NCI-H1048 (cell line): ENCODE data around the gene C17orf114.

ENCODE experiments used
- DNase-seq: peaks from one replicate; lab custom pipeline; 2025; lab: John Stamatoyannopoulos, UW

C17orf114 gene

DNA sequence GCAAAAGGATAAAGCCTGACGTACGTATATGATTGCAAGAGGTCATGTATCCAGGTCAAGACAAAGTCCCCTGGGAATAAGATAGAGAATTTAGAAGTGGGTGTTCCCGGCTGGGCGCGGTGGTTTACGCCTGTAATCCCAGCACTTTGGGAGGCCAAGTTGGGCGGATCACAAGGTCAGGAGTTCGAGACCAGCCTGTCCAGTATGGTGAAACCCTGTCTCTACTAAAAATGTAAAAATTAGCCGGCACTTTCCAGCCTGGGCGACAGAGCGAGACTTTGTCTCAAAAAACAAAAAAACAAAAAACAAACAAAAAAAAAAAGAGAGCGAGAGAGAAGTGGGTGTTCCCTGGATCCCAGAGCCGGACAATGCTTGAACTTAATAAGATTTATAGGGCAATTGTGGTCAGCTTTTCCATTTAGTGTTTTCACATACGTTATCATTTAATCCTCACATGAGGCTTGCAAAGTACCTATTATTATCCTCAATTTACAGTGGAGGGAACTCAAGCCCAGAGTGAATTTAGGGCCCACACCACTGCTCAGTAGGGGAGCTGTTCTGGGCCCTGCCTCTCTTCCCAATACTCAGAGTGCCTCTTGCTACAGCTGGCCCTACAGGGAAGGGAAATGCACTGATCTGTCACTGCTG is 13.8 kb downstream of the C17orf114 start:
- no peak for DNase-seq

DNA sequence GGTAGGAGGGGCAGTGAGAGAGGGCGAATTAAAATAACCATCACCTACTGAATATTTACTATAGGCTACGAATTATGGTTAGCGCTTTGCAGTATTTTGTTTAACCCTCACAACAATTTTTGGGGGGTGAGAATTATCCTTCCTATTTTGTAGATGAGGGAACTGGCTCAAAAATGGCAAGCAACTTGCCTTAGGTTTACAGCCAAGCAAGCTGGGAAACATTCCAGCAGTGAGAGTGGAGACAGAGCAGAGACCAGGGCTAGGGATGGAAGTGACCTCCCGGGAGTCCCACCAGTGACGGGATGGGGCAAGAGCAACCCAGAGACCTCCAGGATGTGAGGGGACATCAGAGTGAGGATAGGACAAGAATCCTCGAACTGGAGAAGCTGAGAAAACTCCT is 15.6 kb downstream of the C17orf114 start:
- no peak for DNase-seq

GRCh38 chr17:4786106-4786511 is 16.0 kb downstream of the C17orf114 start, which contains the start of gene VMO1:
TSS of gene VMO1 (minus strand) at chr17:4786364. CDS start at chr17:4786352, 12 bp downstream.
- DNase-seq, result no peak

DNA sequence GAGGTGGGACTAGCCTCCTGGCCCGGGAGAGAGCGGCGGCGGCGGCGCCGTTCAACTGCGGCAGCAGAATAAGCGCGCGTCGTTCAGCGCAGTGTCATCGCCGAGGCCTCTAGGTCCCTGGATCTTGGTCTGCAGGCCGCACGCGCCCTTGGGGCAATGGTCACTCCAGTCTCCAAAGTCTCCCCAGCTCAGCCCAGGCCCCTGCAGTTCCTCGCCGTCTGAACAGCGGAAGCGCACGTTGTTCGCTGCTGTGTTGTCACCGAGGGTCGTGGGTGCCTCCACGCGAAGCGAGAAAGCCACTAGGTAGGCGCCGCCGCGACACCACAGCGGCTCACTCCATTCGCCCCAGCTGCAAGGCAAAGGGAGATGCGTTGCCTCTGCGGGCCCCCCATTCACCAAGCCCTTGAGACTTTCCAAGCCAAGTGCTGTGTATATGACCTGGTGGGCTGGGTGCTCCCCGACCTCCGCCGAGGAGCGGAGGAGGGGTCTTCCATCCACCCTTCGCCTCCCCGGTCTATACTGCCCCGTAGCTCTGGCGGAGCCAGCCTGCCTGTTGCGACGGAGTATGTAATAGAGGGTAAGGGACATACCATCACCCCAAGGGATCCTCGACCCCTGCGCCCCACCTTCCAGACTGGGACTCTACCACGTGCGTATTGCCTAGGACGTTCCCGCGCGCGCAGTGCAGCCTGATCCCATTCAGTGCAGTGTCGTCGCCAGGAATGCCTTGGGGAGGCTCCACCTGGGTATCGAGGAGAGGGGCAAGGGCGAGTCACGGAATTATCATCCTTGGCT is 16.6 kb downstream of the C17orf114 start:
- DNase-seq, result no peak

GRCh38 chr17:4782652-4783051 is 19.5 kb downstream of the C17orf114 start:
- DNase-seq, result no peak

DNA sequence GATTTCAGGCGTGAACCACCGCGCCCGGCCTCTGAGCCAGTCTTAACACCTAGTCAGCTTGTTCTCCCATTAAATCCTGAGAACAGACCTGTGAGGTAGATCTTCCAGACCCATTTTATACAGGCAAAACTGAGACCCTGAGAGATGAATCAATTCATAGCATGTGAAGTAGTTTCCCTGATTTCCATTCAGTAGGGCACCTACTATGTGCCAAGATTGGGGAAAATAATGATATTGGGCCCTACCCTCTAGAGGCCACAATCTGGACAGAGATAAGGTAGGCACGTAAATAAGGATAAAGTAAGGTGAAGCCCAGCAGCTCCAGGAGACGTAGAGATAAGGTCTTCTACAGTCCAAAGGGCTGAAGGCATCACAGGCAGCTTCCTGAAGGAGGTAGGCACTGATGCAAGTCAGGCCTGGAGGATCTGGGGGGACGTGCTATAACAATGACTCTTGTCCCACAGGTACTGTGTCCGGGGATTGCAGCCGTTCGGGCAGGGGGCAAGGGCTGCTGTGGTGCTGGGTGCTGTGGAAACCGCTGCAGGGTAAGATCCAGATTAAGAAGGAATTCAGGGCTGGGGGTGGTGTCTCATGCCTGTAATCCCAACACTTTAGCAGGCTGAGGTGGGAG is 21.7 kb downstream of the C17orf114 start:
- DNase-seq, result no peak

DNA sequence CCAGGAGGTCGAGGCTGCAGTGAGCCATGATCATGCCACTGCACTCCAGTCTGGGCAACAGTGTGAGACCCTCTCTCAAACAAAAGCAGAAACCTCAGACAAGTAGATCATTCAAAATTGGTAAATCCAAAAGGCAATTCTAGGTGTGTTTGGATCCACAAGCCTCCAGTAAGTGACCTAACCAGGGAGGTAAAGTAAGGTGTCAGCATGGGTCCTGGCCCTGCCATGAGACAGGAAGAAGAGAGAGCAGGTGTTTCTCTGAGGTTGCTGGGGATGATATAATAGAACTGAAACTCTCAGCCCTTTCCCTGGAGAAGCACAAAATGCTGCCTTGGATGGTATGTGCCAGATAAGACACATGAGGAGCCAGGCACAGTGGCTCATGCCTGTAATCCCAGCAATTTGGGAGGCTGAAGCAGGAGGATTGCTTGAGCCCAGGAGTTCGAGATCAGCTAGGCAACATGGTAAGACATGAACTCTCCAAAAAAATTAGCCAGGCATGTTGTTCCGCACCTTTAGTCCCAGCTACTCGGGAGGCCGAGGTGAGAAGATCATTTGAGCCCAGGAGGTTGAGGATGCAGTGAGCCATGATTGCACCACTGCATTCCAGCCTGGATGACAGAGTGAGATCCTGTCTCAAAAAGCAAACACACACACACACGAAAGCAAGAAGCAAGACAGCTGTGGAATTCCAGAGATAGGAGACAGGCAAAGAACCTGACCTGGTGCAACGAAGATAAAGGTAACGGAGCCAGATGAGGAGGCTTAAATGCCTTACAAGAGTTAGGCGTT is 24.0 kb downstream of the C17orf114 start:
- DNase-seq, result no peak

- no peak for DNase-seq
Measured at GRCh38 chr17:4772235-4772613, 29.9 kb downstream of the C17orf114 start.

- DNase-seq, result no peak
Measured at GRCh38 chr17:4771519-4772234, 30.5 kb downstream of the C17orf114 start, which contains the start of gene TM4SF5. TSS of gene TM4SF5 (plus strand) at chr17:4771886. CDS start at chr17:4771923, 37 bp downstream.

DNA sequence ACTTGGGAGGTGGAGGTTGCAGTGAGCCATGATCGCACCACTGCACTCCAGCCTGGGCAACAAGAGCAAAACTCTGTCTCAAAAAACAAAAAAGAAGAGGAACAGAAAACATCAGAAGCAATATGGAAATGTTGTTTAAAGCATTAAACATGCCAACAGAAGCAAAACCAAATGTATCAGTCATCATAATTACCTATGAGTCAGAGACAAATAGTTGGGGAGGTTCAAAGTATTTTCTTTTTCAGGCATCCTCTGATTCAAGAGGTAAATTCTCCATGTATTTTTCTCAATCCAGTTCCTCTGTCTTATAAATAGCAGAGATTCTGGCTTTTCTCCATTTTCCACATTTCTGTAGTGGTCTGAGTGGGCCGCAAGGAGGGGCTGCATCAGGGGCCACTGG is 32.5 kb downstream of the C17orf114 start:
- DNase-seq, result no peak

GRCh38 chr17:4768298-4768697 is 33.8 kb downstream of the C17orf114 start:
- no peak for DNase-seq

- no peak for DNase-seq
Measured at GRCh38 chr17:4766723-4767122, 35.4 kb downstream of the C17orf114 start.

DNA sequence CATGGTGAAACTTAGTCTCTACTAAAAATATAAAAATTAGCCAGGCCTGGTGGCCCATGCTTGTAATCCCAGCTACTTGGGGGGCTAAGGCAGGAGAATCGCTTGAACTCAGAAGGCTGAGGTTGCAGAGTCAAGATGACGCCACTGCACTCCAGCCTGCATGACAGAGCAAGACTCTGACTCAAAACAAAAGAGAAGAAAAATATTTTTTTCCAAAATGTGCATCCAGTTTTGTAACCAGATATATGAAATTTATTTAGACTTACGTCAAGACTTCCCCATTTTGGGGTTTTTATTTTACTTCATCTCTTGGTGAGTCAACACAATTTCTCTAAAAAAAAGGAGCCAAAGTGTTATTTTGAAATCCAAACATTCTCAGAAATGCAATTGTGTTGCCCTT is 35.9 kb downstream of the C17orf114 start:
- DNase-seq, result no peak

GRCh38 chr17:4764595-4764994 is 37.5 kb downstream of the C17orf114 start:
- DNase-seq, result no peak

DNA sequence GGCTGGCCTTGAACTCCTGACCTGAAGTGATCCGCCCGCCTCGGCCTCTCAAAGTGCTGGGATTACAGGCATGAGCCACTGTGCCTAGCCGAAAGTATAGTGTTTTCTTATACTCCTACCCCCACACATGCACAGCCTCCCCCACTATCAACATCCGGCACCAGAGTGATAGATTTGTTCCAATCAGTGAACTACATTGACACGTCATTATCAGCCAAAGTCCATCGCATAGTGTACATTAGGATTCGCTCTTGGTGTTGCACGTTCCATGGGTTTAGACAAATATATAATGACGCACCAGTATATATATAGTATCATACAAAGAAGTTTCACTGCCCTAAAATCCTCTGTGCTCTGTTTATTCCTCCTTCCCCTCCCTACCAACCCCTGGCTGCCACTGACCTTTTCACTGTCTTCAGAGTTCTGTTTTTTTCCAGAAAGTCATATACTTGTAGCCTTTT is 42.3 kb downstream of the C17orf114 start:
- DNase-seq, result no peak

GRCh38 chr17:4753392-4753791 is 48.7 kb downstream of the C17orf114 start:
- DNase-seq, result no peak

- DNase-seq, result no peak
Measured at GRCh38 chr17:4751932-4752331, 50.2 kb downstream of the C17orf114 start.
